NOMO-1 treated with DMSO at 0.1 percent for 48 hours (cell line): ENCODE results near the gene CARD10.

Experiments used
- DNase-seq: peaks from one replicate; lab custom pipeline; 2025; ENCODE audit not compliant: unreplicated experiment; lab: John Stamatoyannopoulos, UW

The CARD10 gene

DNA sequence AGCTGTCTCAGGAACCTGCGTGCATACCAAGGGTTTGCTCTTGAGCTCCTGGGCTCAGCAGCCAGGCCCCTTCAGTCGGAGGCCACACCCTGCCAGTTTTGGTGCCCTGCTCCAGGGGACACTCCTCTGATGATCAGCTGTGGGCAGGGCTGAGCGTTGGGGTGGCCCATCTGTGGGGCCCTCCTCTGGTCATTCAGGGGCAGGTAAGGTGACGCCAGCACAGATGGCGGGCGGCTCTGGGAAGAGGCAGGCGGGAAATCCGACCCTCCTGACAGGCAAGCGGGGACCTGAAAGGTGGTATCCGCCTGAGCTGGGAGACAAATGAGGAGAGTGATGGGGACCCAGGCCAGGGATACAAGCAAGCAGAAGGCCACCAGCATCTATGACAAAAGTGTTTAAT is 29.2 kb downstream of the CARD10 start:
- DNase-seq, result no peak

DNA sequence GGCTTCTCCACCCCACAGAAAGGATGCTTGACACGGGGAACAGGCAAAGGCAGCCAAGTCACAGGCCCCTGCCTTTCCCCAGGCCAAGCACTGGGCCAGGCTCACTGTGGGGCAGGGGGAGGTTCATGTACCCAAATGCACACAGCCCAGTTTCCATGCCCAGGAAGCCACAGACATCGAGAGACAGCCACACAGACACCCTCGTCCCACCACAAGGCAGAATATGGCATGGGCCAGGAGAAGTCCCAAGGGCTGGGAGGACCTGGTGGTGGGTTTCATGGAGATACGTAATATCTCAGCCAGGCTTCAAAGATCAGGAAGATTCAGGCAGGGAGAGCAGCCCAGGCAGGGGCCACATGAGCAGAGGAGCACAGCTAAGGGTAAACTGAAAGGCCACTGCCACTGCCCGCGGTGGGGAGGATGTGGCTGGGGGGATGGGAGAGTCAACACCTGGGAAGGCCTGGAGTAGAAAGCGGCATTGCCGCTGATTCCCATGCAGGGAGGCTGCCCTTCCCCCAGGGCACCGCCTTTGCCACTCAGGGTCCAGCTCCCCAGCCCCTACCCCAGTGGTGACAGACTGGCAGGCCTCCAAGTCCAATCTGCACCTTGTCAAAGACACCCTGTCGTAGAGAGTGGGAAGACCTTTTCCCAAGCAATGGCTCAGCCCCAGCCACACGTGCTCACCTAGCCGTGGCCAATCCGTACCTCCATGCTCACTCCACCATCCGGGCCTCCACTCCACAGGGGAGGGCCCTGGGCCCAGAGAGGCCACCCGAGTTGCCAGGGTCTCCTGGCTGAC is 30.7 kb downstream of the CARD10 start:
- DNase-seq, result no peak

DNA sequence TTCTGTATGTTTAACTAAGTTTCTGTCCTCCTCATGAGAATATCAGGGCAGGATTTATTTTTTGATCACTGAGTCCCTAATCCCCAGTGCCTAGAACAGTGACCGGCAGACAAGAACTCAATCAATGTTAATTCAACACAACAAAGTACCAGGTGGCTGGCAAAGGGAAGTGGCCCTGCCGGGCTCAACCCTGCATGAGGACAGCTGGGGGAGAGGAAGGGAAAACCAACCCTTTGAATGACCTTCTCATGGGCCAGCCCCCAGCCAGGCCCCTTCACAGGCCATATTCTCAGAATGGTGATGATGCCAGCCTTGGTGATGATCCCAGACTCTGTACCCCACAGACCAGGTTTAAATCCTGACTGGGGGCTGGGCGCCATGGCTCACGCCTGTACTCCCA is 31.6 kb downstream of the CARD10 start:
- DNase-seq, result no peak

DNA sequence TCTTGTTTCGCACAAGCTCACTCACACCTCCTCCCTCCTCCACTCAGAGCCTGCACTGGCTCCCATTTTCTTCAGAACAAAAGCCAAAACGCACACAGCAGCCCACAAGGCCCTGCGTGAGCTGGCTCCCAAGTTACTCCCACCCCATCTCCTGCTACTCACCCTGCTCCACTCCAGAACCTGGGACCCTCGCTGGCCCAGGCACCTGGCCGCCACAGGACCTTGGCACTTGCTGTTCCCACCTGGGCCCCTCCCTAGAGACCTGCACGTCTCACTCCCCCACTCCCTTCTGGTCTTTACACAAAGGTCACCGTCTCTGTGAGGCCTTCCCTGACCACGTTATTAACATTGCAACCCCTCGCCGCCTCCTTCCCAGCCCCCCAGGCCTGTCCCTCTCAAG is 32.1 kb downstream of the CARD10 start:
- no peak for DNase-seq

DNA sequence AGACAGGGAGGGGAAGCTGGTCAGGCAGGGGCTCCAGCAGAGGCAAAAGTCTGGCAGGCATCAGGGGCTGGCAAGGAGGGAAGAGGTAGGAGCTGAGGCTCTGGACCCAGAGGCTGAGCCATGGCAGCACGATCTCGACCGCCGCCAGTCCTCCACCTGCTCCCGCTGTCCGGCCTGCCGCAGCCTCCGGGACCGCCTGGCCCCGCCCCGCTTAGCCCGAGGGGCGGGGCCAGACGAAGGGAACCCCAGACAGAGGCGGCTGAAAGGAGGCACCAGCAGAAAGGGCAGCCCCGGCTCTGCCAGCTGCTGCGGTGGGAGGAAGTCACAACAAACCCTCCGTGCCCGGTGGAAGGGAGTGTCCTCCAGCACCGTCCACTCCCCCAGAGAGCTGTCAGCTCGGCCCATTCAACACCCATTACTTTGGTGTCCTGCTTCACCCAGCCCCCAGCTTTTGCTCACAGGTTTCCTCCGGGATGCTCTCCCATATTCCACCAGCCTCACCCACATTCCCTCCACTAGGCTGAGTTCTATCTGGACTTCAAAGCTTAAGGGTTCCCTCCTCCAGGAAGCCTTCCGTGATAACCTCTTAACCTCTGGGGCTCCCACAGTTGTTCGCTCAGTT is 32.9 kb downstream of the CARD10 start, which contains the start of gene MFNG:
MFNG (minus strand) TSS at position 161 of the 622 bp plus-strand sequence. CDS start 207 bp downstream, outside the sequence.
- peak; percentile 91 for DNase-seq

DNA sequence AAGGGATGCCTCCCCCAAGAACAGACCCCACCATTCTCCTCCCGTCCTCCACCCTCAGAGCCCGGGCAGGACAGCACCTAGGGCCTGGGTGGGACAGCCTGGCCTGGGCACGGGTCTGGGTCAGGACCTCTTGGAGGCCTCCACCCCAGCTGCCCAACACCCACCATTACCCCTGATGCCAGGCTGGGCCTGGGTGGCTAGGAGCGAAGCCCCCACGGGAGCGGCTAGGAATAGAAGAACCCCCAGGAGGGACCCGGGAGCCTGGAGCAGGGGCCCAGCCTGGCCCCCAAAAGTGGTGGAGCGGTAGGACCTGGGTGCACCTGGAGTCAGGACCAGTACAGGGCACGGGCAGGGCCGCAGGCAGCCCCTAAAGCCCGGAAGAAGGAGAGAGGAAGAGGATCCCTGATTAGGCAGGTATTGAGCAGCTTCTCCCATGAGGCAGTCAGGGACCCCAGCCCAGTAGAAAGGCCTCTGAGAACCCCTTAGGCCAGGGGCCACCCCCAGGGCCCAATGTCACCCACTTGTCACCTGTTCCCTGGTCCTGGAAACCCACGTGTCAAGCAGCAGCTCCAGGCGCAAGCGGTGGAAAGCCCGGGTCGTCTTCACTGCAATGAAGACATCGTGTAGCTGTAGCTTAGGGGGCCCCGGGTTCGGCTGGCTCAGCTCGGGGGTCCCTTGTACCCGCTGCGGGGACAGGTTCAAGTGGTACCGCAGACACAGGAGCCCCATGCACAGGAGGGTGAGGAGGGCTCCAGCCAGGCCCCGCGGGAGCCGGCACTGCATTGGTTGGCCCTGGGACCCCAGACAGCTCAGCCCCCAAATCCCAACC is 33.6 kb downstream of the CARD10 start:
- DNase-seq, result peak; percentile 23

DNA sequence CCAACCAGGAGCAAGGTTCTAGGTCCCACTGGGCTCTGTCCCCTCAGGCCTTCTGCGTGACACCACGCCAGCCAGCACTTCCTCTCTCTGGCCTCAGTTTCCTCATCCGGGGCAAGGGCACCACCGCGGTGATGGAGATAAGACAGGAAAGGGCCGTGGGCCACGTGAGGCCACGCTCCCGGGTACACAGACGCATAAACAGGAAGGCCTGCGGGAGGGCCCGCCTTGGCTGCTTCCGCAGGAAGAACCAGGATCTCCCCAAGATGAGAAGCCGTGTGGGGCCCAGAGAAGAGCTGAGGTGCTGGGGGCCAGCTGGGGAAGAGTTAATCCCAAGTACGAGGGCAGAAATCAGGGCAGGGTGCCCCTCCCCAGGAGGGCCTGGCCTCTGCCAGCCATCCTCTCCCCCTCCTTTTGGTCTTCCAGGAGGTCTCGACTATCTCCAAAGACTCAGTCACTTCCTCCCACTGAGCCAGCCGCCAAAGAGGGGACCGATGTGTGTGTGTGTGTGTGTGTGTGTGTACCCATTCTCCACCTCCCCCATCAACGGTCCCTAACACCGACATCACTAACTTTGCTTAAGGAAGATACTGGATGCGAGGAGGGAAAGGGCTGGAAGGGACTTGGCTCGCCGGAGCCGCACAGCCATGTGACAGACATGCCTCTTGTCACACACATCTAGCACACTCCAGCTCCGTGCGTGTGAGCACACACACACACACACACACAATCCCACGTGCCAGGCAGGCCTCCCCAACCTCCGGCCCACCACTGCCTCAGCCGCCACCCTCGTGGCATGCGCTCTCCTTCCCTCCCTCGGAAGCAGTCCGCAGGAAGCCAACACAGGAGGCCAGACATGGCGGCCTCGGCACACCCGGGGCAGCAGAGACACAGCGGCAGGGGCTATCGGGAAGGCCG is 34.5 kb downstream of the CARD10 start:
- peak; percentile 88 for DNase-seq

DNA sequence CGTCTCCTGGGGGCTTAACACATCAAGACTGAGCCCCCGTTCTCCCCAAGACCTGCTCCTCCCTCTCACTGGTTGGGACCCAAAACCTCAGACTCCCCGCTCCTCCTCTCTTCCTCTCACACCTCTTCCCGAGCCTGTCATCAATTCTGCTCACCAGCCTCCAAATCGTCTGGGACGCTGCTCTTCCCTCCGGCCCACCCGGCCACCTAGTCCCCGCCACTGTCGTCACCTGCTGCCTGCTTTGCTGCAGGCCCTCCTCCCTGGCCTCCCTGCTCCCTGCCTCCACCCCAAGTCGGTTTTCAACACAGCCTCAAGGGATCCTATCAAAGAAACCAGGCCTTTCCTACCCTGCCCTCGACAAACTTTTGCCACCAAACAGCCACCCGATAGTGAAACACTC is 36.2 kb downstream of the CARD10 start:
- no peak for DNase-seq

DNA sequence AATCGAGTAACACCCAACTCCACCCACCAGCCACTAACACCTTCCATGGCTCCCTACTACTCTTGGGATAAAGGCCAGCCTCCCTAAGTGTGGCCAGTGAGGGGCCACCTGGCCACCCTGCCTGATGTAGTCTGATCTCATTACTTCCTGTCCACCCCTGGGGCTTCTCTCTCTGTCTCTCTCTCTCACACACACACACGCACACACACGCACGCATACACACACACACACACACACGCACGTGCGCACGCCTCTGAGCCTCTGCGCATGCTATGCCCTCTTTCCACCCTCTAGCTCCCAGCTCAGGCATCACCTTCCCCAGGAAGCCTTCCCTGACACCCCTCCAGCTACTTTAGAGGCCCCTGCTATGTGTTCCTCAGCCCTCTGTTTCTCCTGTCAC is 37.0 kb downstream of the CARD10 start:
- no peak for DNase-seq

DNA sequence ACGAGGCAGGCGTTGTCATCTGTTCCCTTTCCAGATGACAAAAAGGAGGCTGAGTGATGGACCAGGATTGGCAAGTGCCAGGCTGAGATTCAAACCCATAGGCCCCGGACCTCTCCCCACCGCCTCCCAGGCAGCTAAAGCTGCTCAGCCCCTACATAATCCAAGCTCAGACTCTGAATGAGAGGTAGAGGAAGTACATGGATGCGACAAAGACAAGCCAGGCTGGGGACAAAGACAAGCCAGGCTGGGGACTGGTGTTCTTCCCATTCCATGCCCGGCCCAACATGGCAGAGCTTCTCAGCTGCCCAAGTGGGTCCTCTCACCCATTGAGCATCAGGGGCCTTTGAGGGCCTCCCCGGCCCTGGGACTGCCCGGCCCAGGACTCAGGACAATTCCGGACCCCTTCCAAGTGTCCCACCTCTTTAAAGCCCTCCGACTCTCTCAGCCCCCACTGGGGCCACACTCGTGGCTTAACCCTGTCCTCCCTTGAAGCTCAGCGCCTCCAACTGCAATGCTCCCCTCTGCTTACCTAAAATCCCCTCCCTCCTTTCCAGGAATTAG is 37.8 kb downstream of the CARD10 start:
- no peak for DNase-seq

DNA sequence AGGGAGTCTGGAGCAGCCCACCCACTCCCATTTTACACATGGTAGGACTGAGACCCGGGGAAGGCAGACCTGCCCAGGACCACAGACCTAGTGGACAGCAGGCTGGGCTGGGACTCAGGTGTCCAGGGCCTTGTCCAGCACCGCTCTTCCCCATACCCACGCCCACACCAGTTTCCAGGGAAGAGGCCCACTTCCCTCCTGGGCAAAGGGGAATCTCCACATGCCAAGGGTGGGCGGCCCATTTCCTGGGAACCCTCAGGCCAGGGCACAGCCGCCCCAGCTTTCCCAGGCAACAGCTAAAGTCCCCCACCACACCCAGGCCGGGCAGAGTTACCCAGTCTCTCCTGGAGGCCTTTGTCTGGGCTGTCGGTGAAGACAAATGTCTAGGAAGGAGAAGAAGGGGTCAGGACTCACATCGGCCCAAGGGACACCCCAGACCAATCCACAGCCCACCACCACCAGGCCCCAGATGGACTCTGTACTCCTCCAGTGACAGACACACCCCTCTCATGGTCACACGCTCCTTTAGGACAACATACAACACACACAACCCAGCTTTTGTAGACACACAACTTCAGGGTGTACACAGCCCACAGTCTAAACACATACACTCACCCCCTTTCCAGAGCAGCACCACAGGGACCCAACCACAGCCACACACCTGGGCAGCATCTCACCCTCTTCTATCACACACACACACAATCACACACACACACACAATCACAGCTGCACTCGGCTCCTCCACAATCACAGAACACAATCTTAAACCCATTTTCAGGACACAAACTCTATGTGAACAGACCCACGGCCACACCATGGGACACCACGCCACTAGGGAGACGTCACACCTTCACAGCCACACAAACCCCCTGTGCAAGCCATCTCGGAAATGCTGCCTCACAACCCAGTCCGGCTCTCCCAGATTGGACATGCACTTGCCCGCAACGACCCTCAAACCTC is 38.5 kb downstream of the CARD10 start:
- no peak for DNase-seq

DNA sequence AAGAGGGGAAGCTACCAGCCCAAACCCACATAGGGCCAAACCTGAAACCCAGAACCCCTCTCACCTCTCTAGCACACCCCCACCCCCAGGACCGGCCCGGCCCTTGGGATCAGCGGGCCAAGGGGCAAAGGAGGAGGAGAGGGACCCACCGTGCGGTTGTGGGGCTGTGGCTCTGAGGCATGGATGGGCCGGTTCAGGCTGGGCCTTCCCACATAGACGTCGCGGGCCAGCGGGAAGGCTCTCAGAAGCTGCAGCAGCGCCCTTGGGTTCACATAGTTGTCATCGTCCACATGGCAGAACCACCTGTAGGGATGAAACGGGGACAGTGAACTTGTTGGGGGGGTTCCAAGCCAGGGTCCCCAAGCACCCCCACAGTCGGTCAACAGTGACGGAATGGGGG is 40.0 kb downstream of the CARD10 start:
- no peak for DNase-seq

DNA sequence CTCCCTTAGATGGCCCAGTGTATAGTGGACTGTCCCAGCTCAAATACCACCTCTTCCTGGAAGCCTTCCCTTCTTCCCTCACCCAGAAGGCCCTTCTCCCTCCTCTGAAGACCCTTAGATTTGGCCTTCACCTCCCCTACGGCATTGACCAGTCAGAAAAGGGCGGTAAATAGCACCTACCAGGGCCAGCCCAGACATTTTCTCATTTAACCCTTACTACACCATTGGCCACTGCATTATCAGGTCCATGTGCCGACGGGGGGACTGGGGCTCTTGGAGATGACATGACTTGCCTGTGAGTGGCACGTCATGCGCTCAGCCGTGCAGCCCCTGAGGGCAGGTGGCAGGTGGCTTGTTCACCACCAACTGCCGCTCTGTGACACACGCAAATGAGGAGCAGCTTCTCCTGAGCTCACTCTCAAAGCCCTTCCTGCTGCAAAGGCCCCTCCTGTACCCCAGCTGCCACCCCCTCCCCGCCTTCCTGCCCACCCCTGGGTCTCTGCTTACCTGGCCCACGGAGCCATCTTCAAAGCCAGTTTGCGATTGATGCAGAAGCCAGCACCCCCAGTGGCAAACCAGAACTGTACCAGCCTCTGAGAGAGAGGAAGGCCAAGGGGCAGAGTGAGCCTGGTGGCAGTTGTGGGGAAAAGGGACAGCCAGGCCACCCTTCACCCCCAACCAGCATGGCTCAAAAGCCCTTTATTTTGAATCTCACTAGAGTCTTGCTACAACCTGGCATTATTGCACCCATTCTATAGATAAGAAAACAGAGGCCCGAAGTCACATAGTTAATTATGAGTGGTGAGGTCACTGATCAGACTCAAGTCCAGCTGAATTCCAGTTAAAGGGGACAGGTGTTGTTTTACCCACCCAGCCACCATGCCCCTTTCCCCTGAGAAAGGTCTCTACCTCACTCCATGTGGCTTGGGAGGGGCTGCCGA is 42.6 kb downstream of the CARD10 start:
- DNase-seq, result no peak

DNA sequence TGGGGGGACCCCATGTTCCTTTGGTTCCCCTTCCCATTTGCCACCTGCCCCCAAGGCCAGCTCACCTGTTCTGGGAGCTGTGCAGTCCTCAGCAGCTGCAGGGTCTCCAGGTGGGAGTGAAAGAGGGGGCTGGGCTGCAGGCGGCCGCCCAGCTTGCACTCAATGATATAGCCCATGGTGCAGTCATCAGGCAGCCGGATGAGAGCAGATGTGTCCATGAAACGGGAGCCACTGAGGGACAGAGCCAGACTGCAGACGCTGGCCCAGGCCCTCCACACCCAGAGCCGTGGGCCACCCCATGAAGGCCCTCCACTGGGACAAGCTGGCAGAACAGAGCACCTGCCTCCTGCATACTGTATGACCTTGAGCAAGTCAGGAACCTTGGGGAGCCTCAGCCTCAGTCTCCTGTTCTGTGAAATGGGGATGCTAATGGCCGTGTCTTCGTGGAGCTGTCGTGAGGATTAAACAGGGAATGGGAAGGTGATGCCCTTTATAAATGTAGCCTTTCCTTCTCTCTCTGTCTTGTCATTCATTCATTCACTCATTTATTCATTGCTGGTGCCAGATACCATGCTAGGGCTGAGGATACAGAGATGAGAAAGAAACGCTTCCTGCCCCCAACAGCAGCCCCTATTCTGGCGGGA is 44.6 kb downstream of the CARD10 start:
- no peak for DNase-seq

DNA sequence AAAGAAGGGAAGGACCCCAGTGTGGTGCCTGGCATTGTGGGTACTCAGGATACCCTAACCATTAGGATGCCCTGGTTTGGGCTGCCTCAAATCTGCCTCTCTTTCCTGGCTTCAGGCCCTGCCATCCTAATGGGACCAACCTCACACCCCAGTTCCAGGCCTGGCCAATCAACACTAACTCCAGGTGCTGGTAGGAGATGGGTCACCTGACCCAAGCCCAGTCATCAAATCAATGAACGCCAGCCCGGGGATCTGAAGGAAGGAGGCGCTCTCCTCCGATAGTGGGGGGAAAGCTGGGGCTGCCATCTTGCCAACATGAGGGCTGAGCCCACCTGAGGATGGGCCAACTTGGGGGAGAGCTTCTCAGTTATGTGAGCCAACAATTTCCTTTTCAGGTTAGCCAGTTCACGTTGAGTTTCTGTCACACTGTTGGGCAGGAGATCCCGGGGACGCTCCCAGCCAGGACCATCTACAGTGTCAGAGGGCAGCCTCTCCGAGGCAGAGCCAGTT is 45.7 kb downstream of the CARD10 start:
- DNase-seq, result no peak

DNA sequence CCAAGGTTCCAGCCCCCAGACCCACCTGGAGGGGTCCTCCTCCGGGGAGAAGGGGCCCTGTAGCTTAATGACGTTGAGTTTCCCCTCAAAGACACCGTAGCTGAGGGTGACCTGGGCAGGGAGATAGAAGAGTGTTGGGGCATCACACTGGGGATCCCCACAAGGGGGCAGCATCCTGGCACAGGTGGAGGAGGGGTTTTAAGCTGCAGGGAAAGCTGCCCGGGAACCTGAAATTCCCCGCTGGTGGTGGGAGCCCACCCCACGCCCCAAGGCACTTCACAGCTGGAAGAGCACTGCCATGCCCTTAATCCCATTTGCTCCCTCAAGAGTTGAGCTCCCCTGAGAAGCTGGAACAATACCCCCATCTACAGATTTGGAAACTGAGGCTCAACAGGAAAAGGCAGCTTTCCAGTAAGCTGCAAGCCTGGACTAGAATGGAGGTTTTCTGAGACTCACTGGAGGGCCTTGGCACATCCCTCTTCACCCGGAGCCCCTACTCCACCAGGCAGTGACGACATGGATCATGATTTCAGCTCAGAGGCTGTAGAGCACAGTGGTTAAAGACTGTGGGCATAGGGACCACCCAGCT is 46.7 kb downstream of the CARD10 start:
- no peak for DNase-seq
